SU-DHL-6 (cell line): ENCODE results near the gene IL24.

Experiments
- EZH2phosphoT487 ChIP-seq: fragments of 200-600 bp; sonication (generic), shearing (Covaris generic); conservative IDR thresholded peaks from 2 replicates; pipeline ENCODE4 v1.6.1; 2018; ENCODE audit warnings: mild to moderate bottlenecking, antibody characterized with exemption, low read length, moderate library complexity, mixed read lengths
- TF ChIP-seq, protein P1 (sequence below): fragments of 200-600 bp; sonication (generic); IDR thresholded peaks from one replicate; pipeline ENCODE4 v1.5.1; 2017; ENCODE audit warnings: antibody characterized with exemption, mild to moderate bottlenecking, low read length, moderate library complexity; ENCODE audit not compliant: insufficient read depth, poor library complexity, severe bottlenecking

DNA sequence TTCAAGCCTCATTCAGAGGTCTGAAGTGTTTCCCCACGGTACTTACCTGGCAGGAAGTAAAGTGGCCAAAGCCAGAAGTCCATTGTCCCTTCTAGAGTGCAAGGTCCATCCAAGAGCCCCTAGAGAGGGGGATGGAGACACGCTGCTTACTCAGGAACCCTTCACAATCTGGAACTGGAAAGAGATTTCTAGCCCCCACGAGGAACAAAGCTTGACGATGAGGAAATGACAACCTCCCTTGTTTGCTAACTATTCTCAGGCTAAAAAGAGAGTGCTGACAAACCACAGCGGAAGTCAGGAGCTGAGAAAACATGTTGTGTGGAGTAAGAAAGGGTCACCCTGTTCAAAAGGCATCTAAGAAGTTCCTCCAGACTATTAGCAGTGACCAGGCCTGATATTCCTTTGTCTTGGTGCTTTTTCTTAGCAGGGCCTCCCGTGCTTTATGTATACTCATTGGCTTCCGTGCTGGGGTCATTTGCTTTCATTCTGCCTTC, 24.6 kb downstream of the IL24 start, which contains the start of gene FCMR:
- TF ChIP-seq, protein P1, sequence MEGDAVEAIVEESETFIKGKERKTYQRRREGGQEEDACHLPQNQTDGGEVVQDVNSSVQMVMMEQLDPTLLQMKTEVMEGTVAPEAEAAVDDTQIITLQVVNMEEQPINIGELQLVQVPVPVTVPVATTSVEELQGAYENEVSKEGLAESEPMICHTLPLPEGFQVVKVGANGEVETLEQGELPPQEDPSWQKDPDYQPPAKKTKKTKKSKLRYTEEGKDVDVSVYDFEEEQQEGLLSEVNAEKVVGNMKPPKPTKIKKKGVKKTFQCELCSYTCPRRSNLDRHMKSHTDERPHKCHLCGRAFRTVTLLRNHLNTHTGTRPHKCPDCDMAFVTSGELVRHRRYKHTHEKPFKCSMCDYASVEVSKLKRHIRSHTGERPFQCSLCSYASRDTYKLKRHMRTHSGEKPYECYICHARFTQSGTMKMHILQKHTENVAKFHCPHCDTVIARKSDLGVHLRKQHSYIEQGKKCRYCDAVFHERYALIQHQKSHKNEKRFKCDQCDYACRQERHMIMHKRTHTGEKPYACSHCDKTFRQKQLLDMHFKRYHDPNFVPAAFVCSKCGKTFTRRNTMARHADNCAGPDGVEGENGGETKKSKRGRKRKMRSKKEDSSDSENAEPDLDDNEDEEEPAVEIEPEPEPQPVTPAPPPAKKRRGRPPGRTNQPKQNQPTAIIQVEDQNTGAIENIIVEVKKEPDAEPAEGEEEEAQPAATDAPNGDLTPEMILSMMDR: no peak
- TF ChIP-seq EZH2phosphoT487: no peak
